Urothelium cell line (cell line): Measurements from ENCODE around the gene C16orf95.
"Not testable (repeated sequence)": the region's sequence is repeated elsewhere in the genome, so short reads cannot be mapped to it uniquely, and the experiment has no call there.

Experiments
- DNase-seq: peaks from one replicate; pipeline ENCODE4 v3.0.0; 2011; ENCODE audit warnings: low spot score, mixed read lengths
- FAIRE-seq: peaks from 2 replicates; lab custom pipeline; 2011; peaks lifted over from hg19 to GRCh38; lab: Jason Lieb, UNC

The C16orf95 gene

GRCh38 chr16:87347932-87348615, 30.9 kb upstream of the C16orf95 start:
- DNase-seq (no peak), FAIRE-seq (no peak)

GRCh38 chr16:87346517-87347060, 29.4 kb upstream of the C16orf95 start:
- FAIRE-seq (no peak), DNase-seq (no peak)

- FAIRE-seq: no peak
- no peak for DNase-seq
These were observed 28.7 kb upstream of the C16orf95 start for GRCh38 chr16:87345726-87346424.

GRCh38 chr16:87344931-87345631, 27.9 kb upstream of the C16orf95 start:
- no peak for DNase-seq

GRCh38 chr16:87344165-87344930, 27.2 kb upstream of the C16orf95 start:
- no peak for DNase-seq
- no peak for FAIRE-seq

More at GRCh38 chr16:87344931-87345631, 27.9 kb upstream of the C16orf95 start:
- FAIRE-seq: no peak

GRCh38 chr16:87343753-87344050, 26.5 kb upstream of the C16orf95 start:
- FAIRE-seq (no peak), DNase-seq (no peak)

- no peak for DNase-seq
- FAIRE-seq: no peak
These were observed 26.0 kb upstream of the C16orf95 start for GRCh38 chr16:87342978-87343752.

- FAIRE-seq: no peak
- DNase-seq: no peak
These were observed 25.3 kb upstream of the C16orf95 start for GRCh38 chr16:87342504-87342903.

- no peak for DNase-seq
- no peak for FAIRE-seq
These were observed 23.0 kb upstream of the C16orf95 start for GRCh38 chr16:87340198-87340597.

GRCh38 chr16:87339724-87340105, 22.5 kb upstream of the C16orf95 start:
- DNase-seq: not testable (repeated sequence)

GRCh38 chr16:87339086-87339723, 22.0 kb upstream of the C16orf95 start:
- no peak for FAIRE-seq
- no peak for DNase-seq

More at GRCh38 chr16:87339724-87340105, 22.5 kb upstream of the C16orf95 start:
- FAIRE-seq: not testable (repeated sequence)

GRCh38 chr16:87338155-87338765, 21.1 kb upstream of the C16orf95 start:
- FAIRE-seq (peak; percentile 23), DNase-seq (no peak)

- FAIRE-seq: no peak
- DNase-seq: no peak
These were observed 20.1 kb upstream of the C16orf95 start for GRCh38 chr16:87337262-87337771.

GRCh38 chr16:87336434-87337240, 19.4 kb upstream of the C16orf95 start:
- DNase-seq (no peak), FAIRE-seq (no peak)

- DNase-seq: no peak
- no peak for FAIRE-seq
These were observed 18.6 kb upstream of the C16orf95 start for GRCh38 chr16:87335625-87336433.

GRCh38 chr16:87334651-87335624, 17.7 kb upstream of the C16orf95 start:
- FAIRE-seq (peak; percentile 40), DNase-seq (no peak)
